H4 (cell line): ENCODE data around the gene PLD5. TPM values are rescaled to one million over a fixed set of nuclear protein-coding genes. Genes with fewer than 3 reads are reported as not detected.
"Not testable (repeated sequence)": the region's sequence is repeated elsewhere in the genome, so short reads cannot be mapped to it uniquely, and the experiment has no call there.

ENCODE experiments used
- DNase-seq: peaks from one replicate; pipeline ENCODE4 v3.0.0-alpha.2; 2015; ENCODE audit warnings: low spot score
- total RNA-seq: library from RNA; depleted of rRNA; stranded (reverse); fragments of >200 nt; shearing (Covaris generic); gene quantifications from 2 replicates; pipeline ENCODE4 v1.2.3, GENCODE V29; 2014

PLD5 gene
- total RNA-seq, 1 experiment from 2014 or later: 0.02 TPM

- no peak for DNase-seq
Observed at GRCh38 chr1:242212401-242212800, 312.1 kb downstream of the PLD5 start.

DNA sequence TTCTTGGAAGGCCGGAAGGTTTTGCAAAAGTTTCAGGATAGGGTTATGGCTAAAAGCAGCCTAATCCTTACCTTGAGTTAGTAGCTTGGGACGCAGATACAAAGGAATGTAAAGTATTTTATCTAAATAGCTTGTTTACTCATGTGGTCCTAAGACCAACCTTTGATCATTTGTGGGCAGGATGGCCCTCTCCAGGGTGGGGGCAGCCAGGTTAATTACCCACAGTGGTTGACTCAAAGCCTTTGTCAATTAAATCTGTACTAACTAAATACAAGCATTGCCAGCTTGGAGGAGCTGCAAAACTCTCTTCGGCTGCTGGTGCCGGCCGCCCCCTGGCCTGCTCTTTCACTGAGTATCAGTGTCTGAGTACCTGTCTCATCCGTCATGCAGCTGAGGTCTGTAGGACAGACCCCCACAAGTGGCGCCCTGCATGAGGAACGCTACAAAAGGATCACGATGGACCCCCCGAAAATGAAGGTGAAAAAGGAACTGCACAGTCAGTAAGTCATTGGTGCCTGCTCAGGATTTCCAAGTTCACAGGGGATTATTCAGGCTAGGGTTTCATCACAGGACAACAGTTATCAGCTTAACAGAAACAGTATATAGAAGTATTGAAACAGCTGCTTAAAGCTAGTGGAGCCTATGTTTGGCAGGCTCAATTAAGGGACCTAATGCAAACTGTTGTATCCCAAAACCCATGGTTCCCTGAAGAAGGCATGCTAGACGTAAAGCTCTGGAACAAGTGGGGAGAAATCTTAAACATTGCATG is 313.1 kb downstream of the PLD5 start:
- no peak for DNase-seq

DNA sequence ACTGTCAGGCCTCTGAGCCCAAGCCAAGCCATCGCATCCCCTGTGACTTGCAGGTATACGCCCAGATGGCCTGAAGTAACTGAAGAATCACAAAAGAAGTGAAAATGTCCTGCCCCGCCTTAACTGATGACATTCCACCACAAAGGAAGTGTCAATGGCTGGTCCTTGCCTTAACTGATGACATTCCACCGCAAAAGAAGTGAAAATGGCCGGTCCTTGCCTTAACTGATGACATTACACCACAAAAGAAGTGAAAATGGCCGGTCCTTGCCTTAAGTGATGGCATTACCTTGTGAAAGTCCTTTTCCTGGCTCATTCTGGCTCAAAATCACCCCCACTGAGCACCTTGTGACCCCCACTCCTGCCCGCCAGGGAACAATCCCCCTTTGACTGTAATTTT is 314.2 kb downstream of the PLD5 start:
- DNase-seq: not testable (repeated sequence)

DNA sequence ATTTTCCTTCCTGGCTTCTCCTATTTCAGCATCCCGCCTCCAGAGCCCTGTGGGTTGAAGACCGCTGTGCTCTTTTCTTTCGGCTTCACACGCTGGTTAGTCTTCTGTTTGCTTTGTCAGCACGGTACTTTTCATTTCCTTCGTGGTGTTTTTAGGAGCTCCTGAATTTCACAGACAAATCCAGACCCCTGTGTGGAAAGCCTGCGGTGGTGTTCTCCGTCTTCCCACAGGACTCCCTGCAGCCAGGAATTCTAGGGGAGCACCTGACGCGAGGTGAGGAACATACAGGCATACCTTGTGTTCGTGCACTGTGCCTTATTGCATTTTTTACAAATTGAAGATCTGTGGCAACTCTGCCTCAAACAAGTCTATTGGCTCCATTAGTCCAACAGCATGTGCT is 315.4 kb downstream of the PLD5 start:
- no peak for DNase-seq

- DNase-seq: no peak
Observed at GRCh38 chr1:242208021-242208420, 316.5 kb downstream of the PLD5 start.

DNA sequence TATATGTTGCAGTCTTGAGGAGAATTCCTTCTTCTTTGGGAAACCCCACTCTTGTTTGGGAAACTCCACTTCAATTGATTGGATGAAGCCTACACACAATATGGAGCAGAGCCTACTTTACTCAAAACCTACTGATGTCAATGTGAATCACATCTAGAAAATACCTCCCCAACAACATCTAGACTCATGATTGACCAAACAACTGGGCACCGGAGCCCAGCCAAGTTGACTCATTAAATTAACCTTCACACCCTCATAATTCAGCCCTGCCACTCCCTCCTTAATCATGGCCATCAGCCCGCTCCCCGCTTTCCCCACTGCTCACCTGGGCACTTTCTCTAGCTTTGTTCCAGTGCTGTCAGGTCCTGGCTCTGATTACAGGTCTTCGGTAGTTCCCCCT is 317.5 kb downstream of the PLD5 start:
- no peak for DNase-seq

- no peak for DNase-seq
Observed at GRCh38 chr1:242205622-242206489, 318.6 kb downstream of the PLD5 start.

DNA sequence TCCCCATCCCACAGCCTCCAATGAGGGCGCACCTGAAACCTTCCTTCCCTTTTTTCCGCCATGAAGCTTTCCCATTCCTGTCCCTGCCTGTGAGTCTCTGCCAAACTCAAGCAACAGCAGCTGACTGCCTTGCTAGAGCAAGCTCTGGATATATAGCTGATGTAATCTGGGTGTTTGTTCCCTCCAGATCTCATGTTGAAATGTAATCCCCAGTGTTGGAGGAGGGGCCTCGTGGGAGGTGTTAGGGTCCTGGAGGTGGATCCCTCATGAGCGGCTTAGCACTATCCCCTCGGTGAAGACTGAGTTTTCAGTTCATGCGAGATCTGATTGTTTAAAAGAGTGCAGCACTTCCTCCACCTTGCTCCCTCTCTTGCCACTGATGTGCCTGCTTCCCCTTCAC is 321.2 kb downstream of the PLD5 start:
- no peak for DNase-seq

DNA sequence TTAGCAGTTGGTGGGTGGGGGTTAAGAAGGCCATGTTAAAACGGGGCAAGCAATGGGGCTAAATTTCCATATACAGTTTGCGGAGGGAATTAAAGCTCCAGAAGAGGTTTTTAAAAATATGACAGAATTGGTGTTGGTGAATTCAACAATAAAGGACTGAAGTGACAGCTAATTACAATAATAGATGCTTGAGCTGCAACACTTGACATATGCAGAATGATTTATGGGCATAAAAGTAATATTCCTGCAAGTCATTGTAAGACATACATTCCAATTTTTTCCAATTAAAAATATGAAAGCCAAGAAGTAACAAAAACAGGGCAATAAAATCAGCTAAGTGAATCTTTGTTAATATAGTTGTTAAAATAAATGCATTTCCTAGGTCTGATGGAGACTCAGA is 323.4 kb downstream of the PLD5 start:
- no peak for DNase-seq

GRCh38 chr1:242199776-242200458 is 324.6 kb downstream of the PLD5 start:
- no peak for DNase-seq

DNA sequence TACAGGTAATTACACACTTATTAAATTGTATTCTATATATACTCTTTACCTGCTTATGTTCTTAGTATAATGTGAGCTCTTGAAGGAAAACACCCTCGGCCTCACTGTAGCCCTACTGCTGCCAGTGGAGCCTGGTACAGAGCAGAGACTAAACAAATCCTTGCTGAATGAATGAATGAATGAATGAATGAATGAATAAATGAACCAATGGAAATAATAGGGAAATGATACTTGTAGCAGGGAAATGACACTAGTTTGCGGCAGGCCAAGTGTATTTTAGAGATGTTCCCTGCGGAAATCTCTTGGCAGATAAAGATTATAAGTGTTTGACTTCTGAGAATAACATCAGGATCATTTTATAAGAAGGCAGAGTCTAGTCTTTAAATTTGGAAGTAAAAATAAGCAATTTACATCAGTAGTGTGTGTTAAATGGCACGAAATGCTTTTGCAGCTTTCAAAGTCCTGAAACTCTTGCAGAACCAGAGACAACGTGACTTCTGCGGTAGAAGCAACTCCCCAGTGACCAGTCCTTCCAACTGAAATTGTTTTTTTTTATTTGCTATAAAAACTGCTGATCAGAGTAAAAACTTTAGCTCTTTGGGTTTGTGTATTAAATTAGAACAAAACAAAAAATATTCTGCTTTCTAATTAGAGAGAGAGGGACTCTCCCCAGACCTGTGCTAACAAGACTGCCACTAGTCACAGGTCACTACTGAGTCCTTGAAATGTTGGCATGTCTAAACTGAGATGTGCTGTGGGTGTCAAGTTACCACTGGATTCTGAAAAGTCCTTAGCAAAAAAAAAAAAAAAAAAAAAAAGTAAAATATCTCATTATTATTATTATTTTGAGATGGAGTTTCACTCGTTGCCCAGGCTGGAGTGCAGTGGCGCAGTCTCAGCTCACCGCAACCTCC is 326.3 kb downstream of the PLD5 start:
- no peak for DNase-seq

DNA sequence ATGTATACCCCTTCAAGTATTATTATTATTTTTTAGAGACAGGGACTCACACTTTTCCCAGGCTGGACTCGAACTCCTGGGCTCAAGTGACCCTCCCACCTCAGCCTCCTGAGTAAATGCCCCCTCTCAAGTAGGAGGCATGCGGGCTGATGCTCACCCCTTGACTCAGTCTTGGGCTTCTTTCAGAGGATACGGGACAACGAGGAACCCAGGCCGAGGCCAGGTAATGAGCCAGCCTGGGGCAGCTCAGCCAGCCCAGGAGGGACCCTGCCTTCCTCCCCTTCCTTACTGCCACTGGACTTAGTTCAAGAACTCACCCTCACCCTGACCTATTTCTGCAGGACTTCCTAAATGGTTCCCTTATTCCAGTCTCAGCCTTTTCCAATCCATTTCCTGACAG is 327.6 kb downstream of the PLD5 start:
- DNase-seq: no peak

GRCh38 chr1:242196101-242196500 is 328.4 kb downstream of the PLD5 start:
- DNase-seq: no peak

DNA sequence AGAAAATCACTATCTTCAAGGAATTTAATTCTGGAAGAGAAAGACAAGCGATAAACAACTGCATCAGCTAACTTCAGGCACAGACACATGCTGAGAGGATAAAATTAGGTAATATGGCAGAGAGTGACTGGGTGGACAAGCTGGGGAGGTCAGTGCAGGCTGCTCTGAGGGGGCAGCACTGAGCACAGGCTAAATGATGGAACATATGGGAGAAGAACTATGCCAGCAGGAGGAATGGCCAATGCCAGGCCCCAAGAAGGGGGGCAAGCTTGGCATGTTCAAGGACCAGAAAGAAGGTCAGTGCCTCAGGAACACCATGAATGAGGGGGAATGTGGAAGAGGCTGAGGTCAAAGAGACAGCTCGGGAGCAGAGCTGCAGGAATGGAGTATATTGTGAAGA is 334.9 kb downstream of the PLD5 start:
- DNase-seq: no peak

GRCh38 chr1:242187816-242188215 is 336.7 kb downstream of the PLD5 start:
- DNase-seq: no peak

- no peak for DNase-seq
Observed at GRCh38 chr1:242187171-242187570, 337.3 kb downstream of the PLD5 start.

DNA sequence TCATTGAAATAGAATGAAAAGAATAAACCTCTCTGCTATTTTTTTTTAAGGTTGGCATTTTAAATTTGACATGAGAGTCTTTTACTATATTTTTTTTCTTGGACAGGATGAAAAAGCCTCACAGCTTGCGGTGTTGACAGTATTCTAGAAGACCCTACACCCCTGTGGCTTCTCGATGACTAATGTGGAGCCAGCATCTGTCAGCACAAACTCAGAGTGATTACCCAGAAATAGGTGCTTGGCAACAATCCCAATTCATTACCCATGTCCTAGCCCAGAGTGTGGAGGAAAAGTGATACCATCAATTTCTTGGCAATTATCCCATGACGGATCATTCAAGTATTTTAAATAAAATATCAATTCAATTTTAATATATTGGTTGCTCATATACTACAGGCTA is 338.8 kb downstream of the PLD5 start:
- DNase-seq: no peak

DNA sequence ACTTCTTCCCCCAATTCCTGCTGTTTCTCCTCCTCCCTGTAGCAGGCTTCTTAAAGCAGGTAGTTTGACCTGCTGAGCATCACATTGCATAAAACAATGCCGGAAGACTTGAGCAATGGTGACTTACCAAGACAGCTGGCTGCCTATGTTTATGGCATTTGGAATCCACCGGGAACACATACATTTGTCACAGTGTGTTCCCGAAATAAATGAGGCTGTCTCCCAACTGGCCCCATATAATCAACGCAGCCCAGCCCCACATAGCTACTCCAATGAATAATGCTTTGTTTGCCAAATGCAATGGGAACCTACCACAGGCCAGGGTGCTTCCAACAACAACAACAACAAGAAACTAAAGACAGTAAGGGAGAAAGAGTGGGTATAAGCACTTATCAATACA is 339.5 kb downstream of the PLD5 start:
- no peak for DNase-seq

DNA sequence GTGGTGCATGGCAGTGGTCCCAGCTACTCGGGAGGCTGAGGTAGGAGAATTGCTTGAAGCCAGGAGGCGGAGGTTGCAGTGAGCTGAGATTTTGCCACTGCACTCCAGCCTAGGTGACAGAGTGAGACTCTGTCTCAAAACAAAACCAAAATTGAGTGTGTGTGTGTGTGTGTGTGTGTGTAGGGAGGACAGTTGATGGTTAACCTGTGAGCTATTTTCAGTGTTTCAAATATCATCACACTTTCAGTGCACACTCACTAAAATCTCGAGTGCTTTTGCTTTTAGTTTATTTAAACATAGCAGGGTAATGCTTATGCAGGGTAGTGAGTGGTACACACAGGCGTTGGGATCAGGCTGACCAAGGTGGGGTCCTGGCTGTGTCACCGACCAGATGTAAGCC is 344.7 kb downstream of the PLD5 start:
- DNase-seq: not testable (repeated sequence)

DNA sequence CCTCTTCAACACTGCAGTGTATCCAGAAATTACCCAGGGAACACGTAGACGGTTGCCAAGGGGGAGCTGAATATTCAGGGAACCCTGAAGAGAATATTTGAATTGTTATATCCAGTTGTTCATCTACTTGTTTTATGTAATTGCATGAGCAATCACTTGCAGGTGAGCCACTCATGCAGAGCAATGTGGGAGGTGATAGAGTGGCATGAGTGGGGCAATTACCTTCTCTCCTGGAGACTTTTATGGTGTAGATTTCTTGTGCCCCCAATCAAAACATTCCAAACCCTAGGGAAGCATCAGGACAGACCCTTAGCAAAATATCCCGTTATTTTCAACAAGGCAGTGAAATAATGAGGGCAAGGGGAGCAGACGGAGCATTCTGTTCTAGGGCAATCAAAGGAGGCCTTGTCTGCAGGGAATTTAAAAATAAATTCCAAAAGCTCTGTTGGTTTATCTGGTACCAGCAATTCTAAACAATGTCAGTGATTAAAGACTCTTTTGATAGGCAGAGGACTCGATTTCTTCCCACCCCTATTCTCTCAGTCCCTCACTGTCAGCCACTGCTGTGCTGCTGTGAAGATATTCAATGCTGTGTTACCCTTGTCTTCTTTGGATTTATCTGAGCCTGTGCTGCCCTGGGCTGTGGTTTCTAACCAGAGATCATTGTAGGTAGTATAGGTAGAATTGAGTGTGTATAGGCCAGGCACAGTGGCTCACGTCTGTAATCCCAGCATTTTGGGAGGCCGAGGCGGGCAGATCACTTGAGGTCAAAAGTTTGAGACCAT is 345.4 kb downstream of the PLD5 start:
- DNase-seq: no peak

- DNase-seq: no peak
Observed at GRCh38 chr1:242178436-242178835, 346.1 kb downstream of the PLD5 start.
